ENCODE data around the gene KREMEN2.
A peak's percentile ranks its signal among the peaks of the same experiment; 100 is the strongest.

The KREMEN2 gene

DNA sequence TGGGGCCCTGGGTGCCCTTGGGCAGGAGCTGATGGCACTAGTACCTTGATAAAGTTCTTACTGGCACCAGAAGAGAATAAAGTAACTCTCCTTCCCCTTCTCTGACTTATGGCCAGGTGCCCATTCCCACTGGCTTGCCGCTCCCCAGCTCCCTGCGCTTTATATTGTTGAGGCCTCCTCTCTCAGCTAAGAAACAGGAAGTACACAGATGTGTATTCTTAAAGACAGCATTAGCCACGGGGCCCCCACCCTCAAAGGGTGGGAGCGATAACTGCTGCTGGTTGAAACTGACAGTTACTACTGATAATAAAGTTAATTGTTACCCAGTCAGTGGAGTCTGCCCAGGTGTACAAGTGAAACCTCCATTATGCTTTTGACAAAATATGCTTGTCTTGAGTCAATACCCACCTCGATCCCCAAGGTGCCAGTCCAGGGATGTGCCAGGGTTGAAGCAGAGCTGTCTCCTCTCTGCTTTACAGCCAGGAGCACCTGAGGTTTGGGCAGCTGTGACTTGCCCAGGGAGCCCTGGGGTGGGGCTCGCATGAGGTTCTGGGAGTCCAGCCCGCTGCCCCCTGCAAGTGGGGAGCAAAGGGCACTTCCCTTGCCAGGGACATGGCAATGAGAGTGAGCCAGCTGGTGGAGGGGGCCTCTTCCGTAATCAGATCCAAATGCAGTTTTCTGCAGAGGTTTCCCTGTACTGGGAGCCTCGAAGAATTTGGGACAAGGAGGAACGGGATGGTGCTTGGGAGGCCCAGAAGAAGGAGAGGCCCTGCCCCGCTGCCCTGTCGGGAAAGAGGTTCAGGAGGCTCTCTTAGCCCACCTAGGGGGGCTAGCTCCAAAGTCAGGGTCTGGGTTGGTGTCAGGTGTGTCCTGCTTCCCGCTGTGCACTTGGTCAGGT, 43.2 kb downstream of the KREMEN2 start:
- peak; percentile 35 to 55 (median 50) for DNase-seq

DNA sequence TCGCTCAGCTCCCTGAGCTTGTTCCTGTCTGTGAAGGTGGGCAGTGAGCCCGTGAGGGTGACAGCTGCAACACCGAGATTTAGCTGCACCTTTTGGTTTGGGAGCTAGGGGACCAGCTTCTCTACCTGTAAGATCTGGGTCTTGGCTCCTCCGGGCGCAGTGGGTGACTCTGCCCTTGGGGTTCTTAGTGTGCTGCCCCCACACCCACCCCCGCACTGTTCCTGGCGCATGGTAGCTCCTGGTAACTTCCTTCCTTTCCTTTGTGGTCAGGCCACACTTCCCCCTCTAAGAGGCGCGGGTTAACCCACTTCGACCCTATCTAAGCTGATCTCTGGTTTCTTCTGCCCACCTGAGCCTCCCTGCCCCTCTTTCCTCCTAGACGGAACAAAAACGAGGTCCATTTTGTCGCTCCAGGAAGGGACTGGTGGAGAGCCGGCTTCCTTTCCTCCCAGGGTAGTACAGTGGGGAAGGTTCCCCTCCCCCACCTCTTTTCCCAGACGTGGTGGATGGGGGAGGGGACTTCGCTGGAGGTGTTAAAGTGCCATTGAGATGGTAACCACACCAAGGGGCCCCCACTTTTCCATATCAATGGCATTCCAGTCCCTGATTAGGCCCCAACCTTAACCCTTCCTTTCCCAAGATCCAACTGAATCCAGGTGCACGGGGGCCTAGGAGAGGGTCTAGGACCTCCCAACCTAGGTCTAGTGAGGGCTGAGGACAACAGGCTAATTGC, 44.0 kb downstream of the KREMEN2 start:
- DNase-seq = peak; percentile 48 to 84 (median 70)

DNA sequence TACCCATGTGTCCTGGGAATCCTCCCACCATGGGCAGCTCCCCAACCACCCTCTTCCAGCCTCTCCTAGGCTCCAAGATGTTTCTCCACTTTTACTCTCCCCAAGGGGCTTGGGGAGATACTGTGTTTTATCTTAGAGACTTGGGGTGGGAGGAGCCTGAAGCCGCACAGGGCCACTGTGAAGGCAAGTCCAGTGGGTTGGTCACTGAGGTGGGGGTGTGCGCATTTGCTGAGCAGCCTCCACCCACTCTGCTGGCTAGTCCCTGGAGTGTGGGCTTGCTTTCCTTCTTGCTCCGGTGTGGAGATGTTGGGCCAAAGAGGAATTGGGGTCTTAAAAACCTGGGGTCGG, 44.6 kb downstream of the KREMEN2 start:
- DNase-seq = peak in 2 of 4 experiments; percentile 19 to 22

DNA sequence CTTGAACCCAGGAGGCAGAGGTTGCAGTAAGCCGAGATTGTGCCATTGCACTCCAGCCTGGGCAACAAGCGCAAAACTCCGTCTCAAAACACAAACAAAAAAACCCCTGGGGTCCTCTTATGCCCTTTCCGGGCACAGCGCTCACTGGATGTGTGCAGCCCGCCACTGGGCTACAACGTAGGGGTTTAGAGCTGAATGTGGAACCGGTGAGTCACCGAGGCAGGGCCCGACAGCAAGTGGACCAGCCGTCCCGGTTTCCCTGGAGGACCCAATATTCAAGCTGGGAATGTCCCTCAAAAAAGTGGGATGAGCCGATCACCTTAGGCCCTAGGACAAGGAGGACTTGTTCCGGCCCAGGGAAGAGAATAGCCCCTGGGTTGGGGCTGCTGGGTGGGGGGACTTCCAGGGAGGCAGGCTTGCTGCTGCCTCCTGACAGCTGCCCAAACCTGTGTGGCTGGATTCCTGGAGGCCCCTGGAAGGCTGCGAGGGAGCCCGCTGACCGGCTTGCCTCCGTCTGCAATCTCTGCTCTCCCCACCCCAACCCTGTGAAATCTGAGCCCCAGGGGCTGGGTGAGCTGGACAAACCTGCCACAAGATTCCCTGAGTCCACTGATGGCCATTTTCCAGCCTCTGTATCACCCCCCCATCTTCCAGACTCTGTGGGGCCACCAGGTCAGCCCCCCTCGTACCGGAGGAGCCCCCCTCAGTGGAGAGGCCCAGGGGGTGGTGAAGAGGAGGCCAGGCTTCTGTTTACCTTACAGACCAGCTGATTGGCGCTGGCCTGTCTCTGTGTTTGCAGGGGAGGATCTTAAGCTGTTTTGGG, 45.7 kb downstream of the KREMEN2 start:
- no peak for DNase-seq

DNA sequence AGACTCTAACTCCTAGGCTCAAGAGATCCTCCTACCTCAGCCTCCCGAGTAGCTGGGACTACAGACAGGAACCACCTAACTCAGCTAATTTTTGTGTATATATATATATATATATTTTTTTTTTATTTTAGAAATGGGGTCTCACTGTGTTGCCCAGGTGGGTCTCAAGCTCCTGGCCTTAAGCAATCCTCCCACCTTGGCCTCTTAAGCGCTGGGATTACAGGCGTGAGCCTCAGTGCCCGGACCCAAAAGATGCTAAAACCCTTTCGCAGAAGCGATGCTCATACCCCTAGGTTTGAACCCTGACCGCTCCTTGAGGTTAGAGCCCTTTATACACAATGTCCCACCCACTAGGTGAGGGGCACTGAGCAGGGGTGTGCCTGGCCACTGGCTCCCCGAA, 46.4 kb downstream of the KREMEN2 start:
- DNase-seq = no peak

DNA sequence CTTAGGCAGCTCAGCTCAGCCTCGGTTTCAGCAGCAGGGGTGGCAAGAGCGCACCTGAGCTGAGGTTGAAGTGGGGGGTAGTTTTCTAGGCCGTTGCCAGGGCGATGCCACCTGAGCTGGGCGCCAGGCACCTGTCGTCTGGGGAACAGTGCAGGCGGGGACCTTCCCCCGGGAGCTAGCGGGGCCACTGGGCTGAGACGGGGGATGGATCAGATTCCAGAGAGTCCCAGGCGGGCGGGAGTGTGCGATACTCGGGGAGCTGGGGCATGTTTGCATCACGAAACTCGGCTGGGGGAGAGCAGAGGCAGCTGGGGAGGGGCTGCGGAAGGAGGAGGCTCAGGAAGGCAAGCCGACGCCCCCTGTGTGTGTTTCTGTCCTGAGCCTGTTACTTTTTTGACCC, 48.2 kb downstream of the KREMEN2 start:
- no peak for DNase-seq

DNA sequence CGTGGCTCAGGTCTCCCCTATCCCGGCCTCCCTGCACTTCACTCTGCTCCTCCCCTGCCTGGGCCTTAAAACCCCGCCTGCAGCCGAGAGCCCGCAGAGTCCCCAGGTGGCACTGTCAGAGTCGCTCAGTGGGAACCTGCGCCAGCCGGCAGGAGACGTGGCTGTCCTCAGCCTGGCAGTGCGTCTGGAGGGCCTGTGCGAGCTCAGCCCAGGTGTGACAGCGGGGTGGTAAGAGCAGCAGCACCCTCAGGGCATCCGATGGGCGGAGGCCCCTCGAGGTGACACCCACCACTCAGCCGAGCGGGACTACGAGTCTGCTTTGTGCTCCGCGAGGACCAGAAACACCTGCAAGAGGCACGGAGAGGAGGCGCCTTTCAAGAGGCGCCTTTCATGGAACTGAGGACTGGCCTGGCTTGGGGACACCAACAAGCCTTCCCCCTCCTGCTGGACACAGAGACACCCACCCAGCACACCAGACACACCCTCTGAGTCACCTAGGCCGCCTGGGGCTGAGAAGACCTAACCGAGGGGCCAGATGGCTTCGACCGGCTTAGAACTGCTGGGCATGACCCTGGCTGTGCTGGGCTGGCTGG, 48.8 kb downstream of the KREMEN2 start, which contains the start of gene CLDN9:
CLDN9 (plus strand) TSS at position 96 of the 593 bp plus-strand sequence; CDS start at position 536, 440 bp downstream.
- no peak for DNase-seq

DNA sequence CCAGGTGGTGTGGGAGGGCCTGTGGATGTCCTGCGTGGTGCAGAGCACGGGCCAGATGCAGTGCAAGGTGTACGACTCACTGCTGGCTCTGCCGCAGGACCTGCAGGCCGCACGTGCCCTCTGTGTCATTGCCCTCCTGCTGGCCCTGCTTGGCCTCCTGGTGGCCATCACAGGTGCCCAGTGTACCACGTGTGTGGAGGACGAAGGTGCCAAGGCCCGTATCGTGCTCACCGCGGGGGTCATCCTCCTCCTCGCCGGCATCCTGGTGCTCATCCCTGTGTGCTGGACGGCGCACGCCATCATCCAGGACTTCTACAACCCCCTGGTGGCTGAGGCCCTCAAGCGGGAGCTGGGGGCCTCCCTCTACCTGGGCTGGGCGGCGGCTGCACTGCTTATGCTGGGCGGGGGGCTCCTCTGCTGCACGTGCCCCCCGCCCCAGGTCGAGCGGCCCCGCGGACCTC, 49.4 kb downstream of the KREMEN2 start:
- no peak for DNase-seq

DNA sequence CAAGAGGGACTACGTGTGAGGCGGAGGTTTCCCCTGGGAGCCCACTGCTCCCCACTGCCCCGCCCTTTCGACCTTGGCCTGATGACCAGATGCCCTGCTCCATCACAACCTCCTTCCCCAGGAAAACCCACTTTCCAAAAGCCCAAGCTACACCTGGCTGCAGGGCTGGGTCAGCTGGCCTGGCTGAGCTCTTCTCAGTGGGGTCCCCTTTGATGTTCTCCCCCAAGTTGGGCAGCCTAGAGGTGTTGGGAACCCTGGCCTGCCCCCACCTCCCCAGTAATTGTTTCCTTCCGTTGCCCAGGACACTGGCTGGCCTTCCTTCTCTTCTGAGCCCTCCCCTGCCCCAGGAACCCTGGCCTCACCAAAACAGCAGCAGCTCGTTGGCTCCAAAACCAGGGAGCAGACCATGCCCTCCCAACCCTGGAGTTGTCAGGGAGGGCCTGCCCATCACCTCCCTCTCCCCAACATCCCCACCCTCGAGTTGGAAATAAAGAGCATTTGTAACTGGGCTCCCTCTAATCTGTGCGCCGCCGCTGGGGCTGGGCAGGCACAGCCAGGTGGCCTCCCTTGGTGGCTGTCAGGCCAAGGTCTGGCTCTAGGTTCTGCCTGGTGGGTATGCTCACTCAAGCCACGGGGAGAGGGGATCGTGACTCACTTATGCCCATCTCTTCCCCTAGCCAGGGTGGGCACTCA, 50.1 kb downstream of the KREMEN2 start:
- DNase-seq = no peak

DNA sequence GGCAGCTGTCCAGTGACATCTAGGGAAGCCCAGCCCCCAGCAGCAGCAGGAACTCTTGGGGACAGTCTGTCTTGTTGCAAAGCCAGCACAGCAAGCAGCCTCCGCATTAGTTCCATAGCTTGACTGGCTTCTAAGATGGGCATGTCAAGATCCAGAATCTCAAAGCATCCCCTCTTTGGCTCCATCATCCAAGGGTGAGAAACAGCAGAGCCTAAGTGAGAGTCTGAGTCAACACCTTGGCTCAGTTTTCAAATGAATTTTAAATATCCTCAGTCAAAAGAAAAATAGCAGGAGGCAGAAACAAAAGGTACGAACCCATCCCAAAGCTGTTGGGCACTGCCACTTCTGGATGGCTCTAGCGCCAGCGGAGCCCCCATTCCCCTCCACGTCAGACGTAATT, 50.9 kb downstream of the KREMEN2 start:
- no peak for DNase-seq

DNA sequence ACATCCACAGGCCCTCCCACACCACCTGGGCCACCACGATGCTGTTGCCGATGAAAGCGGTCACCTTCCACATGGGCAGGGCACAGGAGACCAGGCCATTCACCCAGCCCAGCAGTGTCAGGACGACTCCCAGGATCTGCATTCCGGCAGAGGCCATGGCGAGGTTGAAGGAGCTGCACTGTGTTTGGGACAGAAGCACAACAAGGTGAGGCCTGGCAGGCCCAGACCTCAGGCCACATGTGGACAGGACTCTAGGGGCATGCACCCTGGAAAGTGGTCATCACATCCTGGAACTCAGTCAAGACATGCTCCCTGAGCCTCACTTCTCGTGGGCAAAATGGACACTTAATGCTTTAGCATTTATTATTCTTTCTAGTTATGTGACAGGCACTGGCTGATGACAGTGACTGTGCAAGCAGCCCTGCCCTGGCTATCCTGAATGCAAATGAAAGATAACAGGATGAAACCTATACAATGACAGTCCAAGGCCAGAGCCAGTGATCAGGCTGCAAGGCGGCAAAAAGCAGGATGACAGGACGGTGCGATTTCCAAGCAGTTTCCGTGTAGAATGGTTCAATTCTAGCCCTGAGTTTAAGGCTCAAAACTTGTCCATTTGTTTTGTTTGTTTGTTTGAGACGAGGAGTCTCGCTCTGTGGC, 51.9 kb downstream of the KREMEN2 start:
- DNase-seq = no peak

DNA sequence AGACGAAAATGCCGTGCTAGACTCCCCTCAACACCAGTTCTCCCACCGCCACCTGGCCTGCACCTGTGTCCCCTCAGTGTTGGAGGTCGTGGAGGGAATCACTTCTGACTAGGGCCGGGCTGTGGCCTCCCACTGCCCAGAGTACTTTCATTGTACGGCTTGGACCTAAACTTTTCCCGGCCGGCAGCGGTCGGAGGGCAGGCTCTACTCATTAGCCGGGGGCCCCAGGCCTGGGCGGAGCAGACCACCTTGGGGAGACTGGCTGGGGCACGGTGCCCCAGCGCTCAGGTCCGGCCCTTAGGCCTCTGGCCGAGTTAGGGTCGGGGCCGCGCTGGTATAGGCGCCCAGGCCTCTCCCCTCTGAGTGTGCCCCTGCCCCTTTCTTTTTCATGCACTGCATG, 53.3 kb downstream of the KREMEN2 start:
- DNase-seq = no peak
